Muscle layer of duodenum (tissue), 2 donors: ENCODE results near the gene BCAT1.
"Not testable (repeated sequence)": the region's sequence is repeated elsewhere in the genome, so short reads cannot be mapped to it uniquely, and the experiment has no call there.

ENCODE experiments used
- H3K27ac ChIP-seq: one replicate; pipeline ENCODE4 v1.7.0; 2013; ENCODE audit warnings: mild to moderate bottlenecking, low read length
- H3K27me3 ChIP-seq: one replicate; pipeline ENCODE4 v1.7.0; 2013; ENCODE audit warnings: low read depth, mild to moderate bottlenecking, control low read depth, low read length
- H3K36me3 ChIP-seq, 2 donors: one replicate each; pipeline ENCODE4 v1.7.0; 2013; ENCODE audit warnings: low read length in 2 of 2, control low read depth in 1 of 2, mild to moderate bottlenecking in 1 of 2; ENCODE audit not compliant: insufficient read depth in 2 of 2, control insufficient read depth in 1 of 2
- H3K4me1 ChIP-seq, 2 donors: one replicate each; pipeline ENCODE4 v1.7.0; 2013; ENCODE audit warnings: low read length in 2 of 2, mild to moderate bottlenecking in 2 of 2, control low read depth in 1 of 2, moderate library complexity in 1 of 2; ENCODE audit not compliant: insufficient read depth in 2 of 2, control insufficient read depth in 1 of 2
- H3K4me3 ChIP-seq, 2 donors: one replicate each; pipeline ENCODE4 v1.7.0; 2013; ENCODE audit warnings: low read length in 2 of 2, low read depth in 1 of 2, mild to moderate bottlenecking in 1 of 2
- H3K9me3 ChIP-seq, 2 donors: one replicate each; pipeline ENCODE4 v1.7.0; 2013; ENCODE audit warnings: low read length in 2 of 2, control low read depth in 1 of 2, mild to moderate bottlenecking in 1 of 2; ENCODE audit not compliant: control insufficient read depth in 1 of 2
- donor health status: healthy.

Gene BCAT1

DNA sequence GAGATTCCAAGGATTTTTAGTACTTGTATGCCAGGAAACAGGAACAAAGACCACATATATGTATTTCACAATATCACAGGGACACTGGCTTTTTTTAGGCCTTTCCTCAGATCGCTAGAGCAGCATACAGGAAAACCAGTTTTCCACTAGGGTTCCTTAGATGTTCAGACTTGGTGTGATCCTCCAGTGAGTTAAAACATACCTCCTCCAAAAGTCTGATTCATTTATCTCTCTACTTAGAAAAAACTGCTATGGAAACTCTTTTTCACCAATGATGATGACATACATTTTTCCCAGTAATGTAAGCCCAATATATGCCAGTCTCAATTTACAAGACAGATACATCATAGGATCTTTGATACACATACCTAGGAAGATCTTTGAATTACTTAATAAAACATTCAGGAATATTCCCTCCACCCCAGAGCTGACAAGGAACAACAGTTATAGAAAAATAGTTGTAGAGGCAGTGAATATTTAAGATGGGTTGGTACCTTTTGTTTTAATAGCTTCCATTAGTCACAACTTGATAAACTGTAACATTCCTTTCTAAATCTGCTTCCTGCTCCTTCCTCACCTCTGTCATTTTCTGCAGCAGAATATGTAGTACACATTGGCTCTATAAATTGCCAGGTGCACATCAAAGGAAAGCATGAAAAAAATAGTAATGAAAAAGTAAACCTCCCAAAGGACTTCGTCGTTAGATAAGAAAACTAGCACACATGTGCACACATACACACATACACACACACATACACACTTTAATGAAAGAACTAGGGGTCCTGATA lies 27.5 kb downstream of the BCAT1 start:
- H3K4me3 ChIP-seq: no peak overlapping the region

DNA sequence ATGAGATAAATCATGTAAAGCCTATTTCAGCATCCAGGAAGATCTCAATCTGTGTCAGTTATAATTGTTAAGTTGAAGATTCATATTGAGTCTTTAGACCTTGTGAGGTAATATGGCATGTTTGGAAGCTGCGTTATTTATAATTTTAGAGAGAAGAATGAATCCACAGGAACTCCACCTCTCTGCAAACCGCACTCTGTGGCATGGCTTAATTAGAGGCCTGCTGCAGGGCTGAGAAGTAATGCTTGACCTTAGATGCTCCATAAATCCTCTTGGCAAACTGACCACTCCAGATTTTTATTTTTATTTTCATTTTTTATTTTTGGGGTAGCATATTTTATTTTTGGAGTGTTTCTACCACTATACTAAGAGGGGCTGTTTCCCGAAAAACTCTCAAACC lies 28.8 kb downstream of the BCAT1 start:
- no peaks in the 10 kb centered on the region for H3K4me1 ChIP-seq
- H3K36me3 ChIP-seq: no peaks in the 10 kb centered on the region
- no peaks in the 10 kb centered on the region for H3K9me3 ChIP-seq
- no peaks in the 10 kb centered on the region for H3K27me3 ChIP-seq
- H3K27ac ChIP-seq: no peak overlapping the region
- no peak overlapping the region for H3K4me3 ChIP-seq

More for the DNA sequence above, 27.5 kb downstream of the BCAT1 start:
- Histone ChIP-seq H3K36me3 (no peaks in the 10 kb centered on the region), H3K9me3 (no peaks in the 10 kb centered on the region), H3K4me1 (no peaks in the 10 kb centered on the region), H3K27ac (no peak overlapping the region), H3K27me3 (no peaks in the 10 kb centered on the region)

DNA sequence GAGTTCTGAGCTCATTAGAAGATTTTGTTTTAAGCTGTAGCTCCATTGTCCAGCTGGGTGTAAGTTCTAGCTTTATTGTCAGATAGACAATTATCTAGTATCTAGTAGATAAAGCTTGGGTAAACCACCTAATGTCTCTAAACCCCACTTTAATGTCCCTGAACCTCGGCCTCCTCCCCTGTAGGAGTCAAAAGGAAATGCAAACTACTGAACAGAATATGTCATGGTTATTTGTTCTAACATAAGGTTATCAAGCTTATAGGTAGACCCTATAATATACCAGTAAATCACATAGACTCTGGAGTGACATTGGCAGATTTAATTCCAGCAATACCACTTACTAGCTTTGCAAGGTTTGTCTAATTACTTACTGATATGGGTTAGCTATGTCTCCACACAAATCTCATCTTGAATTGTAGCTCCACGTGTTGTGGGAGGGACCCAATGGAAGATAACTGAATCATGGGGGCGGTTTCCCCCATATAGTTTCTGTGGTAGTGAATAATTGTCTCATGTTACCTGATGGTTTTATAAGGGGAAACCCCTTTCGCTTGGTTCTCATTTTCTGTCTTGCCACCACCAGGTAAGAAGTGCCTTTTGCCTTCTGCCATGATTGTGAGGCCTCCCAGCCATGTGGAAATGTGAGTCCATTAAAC lies 29.4 kb downstream of the BCAT1 start:
- Histone ChIP-seq H3K4me1 (no peaks in the 10 kb centered on the region), H3K36me3 (no peaks in the 10 kb centered on the region), H3K4me3 (no peak overlapping the region), H3K9me3 (no peaks in the 10 kb centered on the region), H3K27ac (no peak overlapping the region), H3K27me3 (no peaks in the 10 kb centered on the region)

DNA sequence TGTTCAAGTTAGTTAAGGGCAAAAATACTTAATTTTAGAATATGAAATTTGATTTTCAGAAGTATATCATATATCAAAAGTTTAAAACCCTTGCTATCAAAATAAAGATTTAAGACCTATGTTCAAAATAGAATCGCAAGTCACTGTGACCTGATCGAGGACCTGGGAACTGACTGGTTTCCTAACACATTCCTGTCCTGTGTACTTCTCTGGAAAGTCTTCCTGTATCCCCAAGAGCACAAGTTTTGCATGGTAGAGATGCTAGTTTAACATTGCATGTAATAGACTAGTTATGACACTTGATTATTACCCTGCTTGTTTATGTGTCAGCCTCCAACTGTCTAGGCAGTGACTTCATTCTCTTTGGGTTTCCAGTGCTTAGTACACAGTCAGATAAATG lies 30.3 kb downstream of the BCAT1 start:
- H3K4me3 ChIP-seq: no peak overlapping the region
- no peaks in the 10 kb centered on the region for H3K36me3 ChIP-seq
- no peak overlapping the region for H3K27ac ChIP-seq
- H3K4me1 ChIP-seq: no peaks in the 10 kb centered on the region
- H3K27me3 ChIP-seq: no peaks in the 10 kb centered on the region
- no peaks in the 10 kb centered on the region for H3K9me3 ChIP-seq

DNA sequence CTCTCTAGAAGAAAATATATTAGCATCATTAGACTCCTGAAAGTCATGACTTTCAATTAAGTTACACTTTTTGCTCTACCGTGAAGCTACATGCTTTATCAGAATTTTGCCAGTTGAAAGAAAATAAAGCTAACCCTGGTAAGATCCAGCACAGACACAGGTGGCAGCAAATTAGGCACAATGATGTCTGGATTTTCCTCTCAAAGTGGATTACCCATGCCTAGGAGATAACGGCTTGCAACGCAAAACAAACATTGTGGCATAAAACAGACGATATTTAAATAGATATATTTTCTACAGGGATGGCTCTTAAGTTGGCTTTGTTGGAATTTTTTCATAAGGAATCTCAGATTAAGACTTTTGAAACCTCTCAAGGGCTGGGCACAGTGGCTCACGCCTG lies 33.4 kb downstream of the BCAT1 start:
- H3K36me3 ChIP-seq: no peaks in the 10 kb centered on the region
- no peaks in the 10 kb centered on the region for H3K4me1 ChIP-seq
- no peak overlapping the region for H3K4me3 ChIP-seq
- no peaks in the 10 kb centered on the region for H3K27me3 ChIP-seq
- no peak overlapping the region for H3K27ac ChIP-seq
- no peaks in the 10 kb centered on the region for H3K9me3 ChIP-seq

DNA sequence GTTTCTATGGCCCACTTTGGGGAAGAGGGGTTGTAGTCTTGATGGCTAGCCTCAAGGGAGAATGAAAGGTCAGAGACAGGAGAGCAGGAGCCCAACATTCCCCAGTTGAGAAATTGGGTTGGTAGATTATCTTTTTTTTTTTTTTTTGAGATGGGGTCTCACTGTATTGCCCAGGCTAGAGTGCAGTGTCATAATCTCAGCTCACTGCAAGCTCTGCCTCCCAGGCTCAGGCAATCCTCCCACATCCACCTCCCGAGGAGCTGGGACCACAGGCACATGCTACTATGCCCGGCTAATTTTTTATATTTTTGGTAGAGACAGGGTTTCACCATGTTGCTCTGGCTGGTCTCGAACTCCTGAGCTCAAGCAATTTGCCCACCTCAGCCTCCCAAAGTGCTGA lies 34.9 kb downstream of the BCAT1 start:
- no peak overlapping the region for H3K27ac ChIP-seq
- H3K9me3 ChIP-seq: no peaks in the 10 kb centered on the region
- no peaks in the 10 kb centered on the region for H3K36me3 ChIP-seq
- no peak overlapping the region for H3K4me3 ChIP-seq
- no peaks in the 10 kb centered on the region for H3K4me1 ChIP-seq
- H3K27me3 ChIP-seq: no peaks in the 10 kb centered on the region

DNA sequence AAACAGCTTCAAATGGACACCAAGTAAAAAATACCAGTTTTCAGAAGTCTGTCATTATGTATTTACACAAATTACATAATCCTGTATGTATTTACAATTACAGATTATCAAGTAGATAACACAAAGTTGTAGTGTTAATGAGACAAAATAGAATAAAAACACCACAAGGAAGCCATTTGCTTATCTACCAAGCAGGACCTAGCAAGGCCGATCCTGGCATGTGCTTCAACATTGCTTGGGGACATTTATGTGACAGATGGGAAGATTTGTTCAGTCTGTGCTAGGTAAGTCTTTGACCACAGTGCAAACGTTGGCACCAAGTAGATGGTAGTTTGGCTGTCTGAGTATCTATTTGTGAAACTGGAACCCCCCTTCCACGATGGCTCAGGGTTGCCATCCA lies 35.8 kb downstream of the BCAT1 start:
- Histone ChIP-seq H3K27ac (no peak overlapping the region), H3K27me3 (no peaks in the 10 kb centered on the region), H3K9me3 (no peaks in the 10 kb centered on the region), H3K4me3 (no peak overlapping the region), H3K36me3 (no peaks in the 10 kb centered on the region), H3K4me1 (no peaks in the 10 kb centered on the region)

DNA sequence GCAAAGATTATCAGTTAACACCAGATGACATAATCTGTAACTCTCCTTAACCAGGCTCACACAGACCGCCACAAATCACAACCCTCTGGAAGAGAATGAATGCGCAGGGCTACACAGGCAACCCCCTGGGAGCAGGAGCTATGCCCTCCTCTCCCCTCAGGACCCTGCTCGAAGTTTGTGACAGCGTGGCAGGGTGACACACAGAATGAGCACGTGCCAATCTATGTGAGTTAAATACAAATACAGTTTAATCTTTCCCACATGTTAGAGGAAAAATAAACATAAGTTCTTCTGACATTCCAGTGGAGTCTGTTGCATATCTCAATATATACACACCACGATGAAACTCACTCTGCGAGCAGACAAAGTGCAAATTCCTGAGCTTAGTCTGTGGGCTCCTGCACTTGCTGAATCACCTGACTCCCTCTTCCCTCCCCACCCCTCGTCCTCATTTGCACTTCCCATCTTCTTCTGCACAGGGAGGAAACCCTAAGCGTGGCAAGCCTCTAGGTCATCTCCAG lies 37.6 kb downstream of the BCAT1 start:
- no peak overlapping the region for H3K27ac ChIP-seq
- no peaks in the 10 kb centered on the region for H3K36me3 ChIP-seq
- H3K4me1 ChIP-seq: no peaks in the 10 kb centered on the region
- no peaks in the 10 kb centered on the region for H3K27me3 ChIP-seq
- no peaks in the 10 kb centered on the region for H3K9me3 ChIP-seq
- H3K4me3 ChIP-seq: no peak overlapping the region

DNA sequence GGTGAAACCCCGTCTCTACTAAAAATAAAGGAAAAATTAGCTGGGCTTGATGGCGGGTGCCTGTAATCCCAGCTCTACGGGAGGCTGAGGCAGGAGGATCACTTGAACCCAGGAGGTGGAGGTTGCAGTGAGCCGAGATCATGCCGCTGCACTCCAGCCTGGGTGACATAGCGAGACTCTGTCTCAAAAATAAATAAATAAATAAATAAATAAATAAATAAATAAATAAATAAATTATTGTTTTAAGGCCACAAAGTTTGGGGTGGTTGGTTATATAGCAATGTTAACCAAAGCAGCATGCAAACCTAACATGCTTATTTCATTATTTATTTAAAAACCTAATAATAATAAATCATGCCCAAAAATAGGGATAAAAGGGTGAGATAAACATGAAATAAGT lies 38.7 kb downstream of the BCAT1 start:
- not testable (repeated sequence) for H3K27me3 ChIP-seq, H3K27ac ChIP-seq, H3K4me1 ChIP-seq, H3K36me3 ChIP-seq, H3K4me3 ChIP-seq, H3K9me3 ChIP-seq

DNA sequence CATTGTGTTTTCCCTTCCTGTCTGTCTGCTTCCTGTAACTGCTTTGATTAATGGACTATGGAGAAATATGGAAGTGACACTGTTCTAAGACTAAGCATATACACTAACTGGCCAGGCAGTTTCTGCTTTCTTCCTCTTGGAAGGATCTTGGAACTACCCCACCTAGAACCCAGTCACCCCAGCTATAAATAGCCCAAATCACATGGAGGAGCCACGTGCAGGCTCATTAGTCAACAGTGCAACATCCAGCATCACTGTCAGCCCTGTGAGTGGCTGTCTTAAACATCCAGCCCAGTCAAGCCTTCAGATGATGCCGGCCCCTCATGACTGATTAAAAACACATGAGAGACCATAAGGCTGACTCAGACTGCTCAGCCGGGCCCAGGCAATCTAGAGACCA lies 39.2 kb downstream of the BCAT1 start:
- H3K27me3 ChIP-seq: no peaks in the 10 kb centered on the region
- no peak overlapping the region for H3K27ac ChIP-seq
- no peak overlapping the region for H3K4me3 ChIP-seq
- H3K9me3 ChIP-seq: no peaks in the 10 kb centered on the region
- H3K36me3 ChIP-seq: no peaks in the 10 kb centered on the region
- no peaks in the 10 kb centered on the region for H3K4me1 ChIP-seq

DNA sequence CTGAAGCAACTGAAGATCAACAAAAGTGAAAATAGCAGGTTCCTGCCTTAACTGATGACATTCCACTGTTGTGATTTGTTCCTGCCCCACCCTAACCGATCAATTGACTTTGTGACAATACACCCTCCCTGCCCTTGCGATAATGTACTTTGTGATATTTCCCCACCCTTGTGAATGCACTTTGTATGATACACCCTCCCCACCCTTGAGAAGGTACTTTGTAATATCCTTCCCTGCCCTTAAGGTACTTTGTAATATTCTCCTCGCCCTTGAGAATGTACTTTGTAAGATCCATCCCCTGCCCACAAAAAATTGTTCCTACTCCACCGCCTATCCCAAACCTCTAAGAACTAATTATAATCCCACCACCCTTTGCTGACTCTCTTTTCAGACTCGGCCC lies 41.4 kb downstream of the BCAT1 start:
- no peak overlapping the region for H3K27ac ChIP-seq
- no peak overlapping the region for H3K4me3 ChIP-seq

More for the DNA sequence above, 41.4 kb downstream of the BCAT1 start:
- no peaks in the 10 kb centered on the region for H3K27me3 ChIP-seq
- H3K9me3 ChIP-seq: no peaks in the 10 kb centered on the region
- H3K36me3 ChIP-seq: no peaks in the 10 kb centered on the region
- H3K4me1 ChIP-seq: peaks cover 0 to 14% of the 10 kb centered on the region in 2 donors
